B cell (primary cell): ENCODE data around the gene WFIKKN2. TPM values are rescaled to one million over a fixed set of nuclear protein-coding genes. Genes with fewer than 3 reads are reported as not detected.
A peak's percentile ranks its signal among the peaks of the same experiment; 100 is the strongest.

Experiments
- ATAC-seq: fragments of 200-7000 bp; cut with Tn5 transposase; one replicate; pipeline ENCODE4 v1.10.0; 2021; ENCODE audit warnings: low read depth, mild to moderate bottlenecking, moderate number of reproducible peaks, moderate library complexity
- CTCF ChIA-PET: fragments of 350-600 bp; sonication (Branson Sonifier 250); formaldehyde crosslinking; loops from one replicate; lab custom pipeline; 2021; ENCODE audit warnings: antibody characterized with exemption, inconsistent platforms; lab: Charles Lee
- POLR2A ChIA-PET: fragments of 350-600 bp; sonication (Branson Sonifier 250); formaldehyde crosslinking; loops from one replicate; lab custom pipeline; 2021; ENCODE audit warnings: antibody characterized with exemption; lab: Charles Lee
- DNase-seq: peaks from one replicate; pipeline ENCODE4 v3.0.0; 2013
- H2AFZ ChIP-seq: 2 replicates; pipeline ENCODE4 v1.6.1; 2012; ENCODE audit warnings: mild to moderate bottlenecking, low read depth, low read length; ENCODE audit not compliant: insufficient read depth, poor library complexity, severe bottlenecking
- H3K27ac ChIP-seq, 2 donors: 1 replicate in 1 of 2; 2 replicates in 1 of 2; pipeline ENCODE4 v1.5.1; 2012 to 2013; ENCODE audit warnings: low read length in 2 of 2, mild to moderate bottlenecking in 2 of 2, moderate library complexity in 1 of 2
- H3K27me3 ChIP-seq, 4 experiments: fragments of 200-600 bp in 1 of 4; sonication (generic) in 1 of 4; replicated peaks in 1 of 4; 1 replicate in 2 of 4; 2 replicates in 2 of 4; pipeline versions ENCODE4 v1.6.1 to v1.7.0; 2013 to 2016; ENCODE audit warnings: low read length in 3 of 4, mild to moderate bottlenecking in 2 of 4, mixed read lengths in 1 of 4, moderate library complexity in 1 of 4; ENCODE audit not compliant: insufficient read depth in 4 of 4, control insufficient read depth in 3 of 4; ENCODE audit errors: control extremely low read depth in 1 of 4
- H3K36me3 ChIP-seq, 2 experiments: replicated peaks in 1 of 2; 1 replicate in 1 of 2; 2 replicates in 1 of 2; pipeline versions ENCODE4 v1.6.1 to v1.7.1; 2013; ENCODE audit warnings: low read length in 1 of 2; ENCODE audit not compliant: insufficient read depth in 2 of 2, control insufficient read depth in 1 of 2; ENCODE audit errors: control extremely low read depth in 1 of 2, extremely low read depth in 1 of 2
- H3K4me1 ChIP-seq, 2 donors: fragments of 200-600 bp in 1 of 2; sonication (generic) in 1 of 2; 1 replicate in 1 of 2; 2 replicates in 1 of 2; pipeline versions ENCODE4 v1.5.1 to v1.6.1; 2013 to 2017; ENCODE audit warnings: low read length in 2 of 2; ENCODE audit not compliant: control insufficient read depth in 2 of 2, insufficient read depth in 2 of 2
- H3K4me2 ChIP-seq: replicated peaks from 2 replicates; pipeline ENCODE3; 2012; ENCODE audit warnings: mild to moderate bottlenecking, low read depth, low read length; ENCODE audit not compliant: poor library complexity, severe bottlenecking
- H3K4me3 ChIP-seq, 5 experiments: fragments of 200-600 bp in 1 of 5; sonication (generic) in 1 of 5; 1 replicate in 3 of 5; 2 replicates in 2 of 5; pipeline versions ENCODE4 v1.5.1 to v1.7.0; 2011 to 2016; ENCODE audit warnings: low read length in 4 of 5, mild to moderate bottlenecking in 4 of 5, low read depth in 2 of 5, control low read depth in 1 of 5, moderate library complexity in 1 of 5; ENCODE audit not compliant: insufficient read depth in 1 of 5; ENCODE audit errors: control extremely low read depth in 1 of 5, extremely low read depth in 1 of 5
- H3K79me2 ChIP-seq: fragments of 200-600 bp; sonication (generic); one replicate; pipeline ENCODE4 v1.6.0; 2016; ENCODE audit warnings: low read length; ENCODE audit not compliant: control insufficient read depth, insufficient read depth
- H3K9ac ChIP-seq: fragments of 200-600 bp; sonication (generic); 2 replicates; pipeline ENCODE4 v1.6.1; 2017; ENCODE audit warnings: mild to moderate bottlenecking, low read length, moderate library complexity
- H3K9me3 ChIP-seq, 3 donors: one replicate each; pipeline versions ENCODE4 v1.6.1 to v1.7.1; 2013; ENCODE audit warnings: low read length in 2 of 3; ENCODE audit not compliant: control insufficient read depth in 2 of 3, insufficient read depth in 1 of 3; ENCODE audit errors: control extremely low read depth in 1 of 3
- H4K20me1 ChIP-seq: 2 replicates; pipeline ENCODE4 v1.6.0; 2012; ENCODE audit warnings: mild to moderate bottlenecking, low read length; ENCODE audit not compliant: insufficient read depth, control insufficient read depth, poor library complexity, severe bottlenecking
- H3K27ac Mint-ChIP-seq: one replicate; pipeline ENCODE4 v1.8.0; 2021; ENCODE audit warnings: mixed read lengths
- H3K27me3 Mint-ChIP-seq: one replicate; pipeline ENCODE4 v1.8.0; 2021; ENCODE audit warnings: mixed read lengths
- H3K4me1 Mint-ChIP-seq: one replicate; pipeline ENCODE4 v1.8.0; 2021; ENCODE audit warnings: mixed read lengths
- H3K4me3 Mint-ChIP-seq: one replicate; pipeline ENCODE4 v1.8.0; 2021; ENCODE audit warnings: mixed read lengths
- H3K9me3 Mint-ChIP-seq: one replicate; pipeline ENCODE4 v1.8.0; 2022; ENCODE audit warnings: mixed read lengths; ENCODE audit not compliant: insufficient read depth
- CTCF ChIP-seq: fragments of 200-600 bp; IDR thresholded peaks from one replicate; pipeline ENCODE4 v1.8.0; 2022; ENCODE audit warnings: antibody characterized with exemption, mild to moderate bottlenecking
- EZH2 ChIP-seq: IDR thresholded peaks from 2 replicates; pipeline ENCODE4 v1.6.1; 2012; ENCODE audit warnings: borderline replicate concordance, low read depth, mild to moderate bottlenecking, moderate library complexity, low read length; ENCODE audit not compliant: insufficient read depth, poor library complexity, severe bottlenecking
- WGBS: methylation state at CpG from one replicate; pipeline ENCODE4 v1.1.5; 2013; ENCODE audit warnings: missing lambda C conversion rate; ENCODE audit not compliant: insufficient coverage; 5-methylcytosine and 5-hydroxymethylcytosine counted together
- intact Hi-C: fragments of 100-400 bp; cut with micrococcal nuclease; formaldehyde crosslinking; loops from one replicate; pipeline ENCODE4 v1.10.0; 2022
- polyA plus RNA-seq: library from polyadenylated mRNA; depleted of rRNA; stranded (reverse); fragments of >200 nt; gene quantifications from 2 replicates; pipeline ENCODE4 v1.2.3, GENCODE V29; 2012
- total RNA-seq, 2 donors: library from RNA; stranded (reverse); fragments of 120-200 nt in 1 of 2; gene quantifications; 1 replicate in 1 of 2; 2 replicates in 1 of 2; pipeline versions ENCODE4 v1.2.3 to v1.2.4, GENCODE V29; 2013 to 2022

Gene WFIKKN2
- total and polyA plus RNA-seq, 2 donors (not counting 1 experiment from before 2014, with no cell fraction given) = not detected

GRCh38 chr17:50863221-50863843, 27.9 kb downstream of the WFIKKN2 start:
- DNase-seq (peak; percentile 46), ATAC-seq (no peak)
- Mint-ChIP-seq H3K9me3 (no peaks in the 10 kb centered on the region), H3K4me1 (peaks cover 34% of the 10 kb centered on the region), H3K27ac (no peak overlapping the region), H3K4me3 (no peak overlapping the region), H3K27me3 (no peaks in the 10 kb centered on the region)
- 98% methylated on average over 11 of the region's 11 CpGs for WGBS
- Histone ChIP-seq H3K4me1 (peaks cover 13 to 15% of the 10 kb centered on the region in 2 donors), H3K4me3 (no peak overlapping the region), H3K4me2 (no peak overlapping the region), H3K36me3 (peaks cover 5 to 12% of the 10 kb centered on the region in 2 experiments), H3K27ac (no peak overlapping the region), H3K9me3 (no peaks in the 10 kb centered on the region), H2AFZ (no peak overlapping the region), H3K27me3 (no peaks in the 10 kb centered on the region), H3K9ac (no peak overlapping the region), H3K79me2 (peaks cover 45% of the 10 kb centered on the region), H4K20me1 (no peaks in the 10 kb centered on the region)
- intact Hi-C loops = no loop called here
- POLR2A ChIA-PET = no interaction called here
- CTCF ChIA-PET = interaction anchor here (0.7 to 9.4 kb wide), 9 partner anchors 9 to 189 kb away, joined by 3 to 125 read pairs (median 4); no protein-coding TSS in a partner anchor
- TF ChIP-seq CTCF (peak; percentile 22), EZH2 (no peak)

GRCh38 chr17:50863931-50864330, 28.5 kb downstream of the WFIKKN2 start:
- DNase-seq (no peak), ATAC-seq (no peak)
- TF ChIP-seq CTCF (no peak), EZH2 (no peak)
- no CpG with 5 or more reads among the region's 3 CpGs for WGBS
- no peaks in the 10 kb centered on the region for H4K20me1 ChIP-seq
- peaks cover 37% of the 10 kb centered on the region for H3K4me1 Mint-ChIP-seq
- ChIA-PET POLR2A (no interaction called here), CTCF (interaction anchor here (0.7 to 9.4 kb wide), 7 partner anchors 9 to 188 kb away, joined by 3 to 125 read pairs (median 5); no protein-coding TSS in a partner anchor)
- H3K27ac Mint-ChIP-seq = no peak overlapping the region
- no peak overlapping the region for H3K4me3 Mint-ChIP-seq
- no peaks in the 10 kb centered on the region for H3K27me3 Mint-ChIP-seq
- no peaks in the 10 kb centered on the region for H3K9me3 Mint-ChIP-seq
- no peak overlapping the region for H3K27ac ChIP-seq
- peaks cover 51% of the 10 kb centered on the region for H3K79me2 ChIP-seq
- no peaks in the 10 kb centered on the region for H3K27me3 ChIP-seq
- no peak overlapping the region for H3K4me3 ChIP-seq
- peak overlapping the region; percentile 81 for H3K4me2 ChIP-seq
- H2AFZ ChIP-seq = no peak overlapping the region
- intact Hi-C loops = loop anchor here (2.0 kb wide), 1 partner anchor 87 kb away; no protein-coding TSS in a partner anchor
- no peak overlapping the region for H3K9ac ChIP-seq
- peaks cover 13 to 18% of the 10 kb centered on the region in 2 donors for H3K4me1 ChIP-seq
- peaks cover 5 to 12% of the 10 kb centered on the region in 2 experiments for H3K36me3 ChIP-seq
- H3K9me3 ChIP-seq = no peaks in the 10 kb centered on the region
